Glutamatergic neuron (in vitro differentiated cells): Measurements from ENCODE around the gene MBP. TPM values are rescaled to one million over a fixed set of nuclear protein-coding genes. Genes with fewer than 3 reads are reported as not detected.

ENCODE experiments used
- DNase-seq: peaks from one replicate; pipeline ENCODE4 v3.0.0; 2022
- H3K27ac Mint-ChIP-seq: one replicate; pipeline ENCODE4 v1.8.0; 2020; ENCODE audit warnings: mild to moderate bottlenecking, mixed read lengths, inconsistent platforms; ENCODE audit not compliant: unreplicated experiment
- H3K27me3 Mint-ChIP-seq: one replicate; pipeline ENCODE4 v1.8.0; 2020; ENCODE audit warnings: mild to moderate bottlenecking, moderate library complexity, mixed read lengths, inconsistent platforms; ENCODE audit not compliant: unreplicated experiment
- H3K36me3 Mint-ChIP-seq: one replicate; pipeline ENCODE4 v1.8.0; 2020; ENCODE audit warnings: mild to moderate bottlenecking, mixed read lengths, inconsistent platforms; ENCODE audit not compliant: unreplicated experiment
- H3K4me1 Mint-ChIP-seq: one replicate; pipeline ENCODE4 v1.8.0; 2020; ENCODE audit warnings: mild to moderate bottlenecking, low read depth, mixed read lengths, inconsistent platforms; ENCODE audit not compliant: unreplicated experiment
- H3K4me3 Mint-ChIP-seq: one replicate; pipeline ENCODE4 v1.8.0; 2020; ENCODE audit warnings: mild to moderate bottlenecking, mixed read lengths, inconsistent platforms; ENCODE audit not compliant: unreplicated experiment
- H3K9me3 Mint-ChIP-seq: one replicate; pipeline ENCODE4 v1.8.0; 2020; ENCODE audit warnings: mild to moderate bottlenecking, moderate library complexity, mixed read lengths, inconsistent platforms; ENCODE audit not compliant: unreplicated experiment
- total RNA-seq: library from RNA; stranded (reverse); fragmentation: NEBNext Ultra II Directional; extraction: Animal tissue kit (Norgen Biotek cat#: 25700); gene quantifications from one replicate; pipeline ENCODE4 v1.2.1, GENCODE V29; 2021; ENCODE audit not compliant: unreplicated experiment
- TF ChIP-seq, protein P1 (sequence below): fragments of 200-600 bp; sonication (generic); IDR thresholded peaks from one replicate; pipeline ENCODE4 v1.5.0; 2021; ENCODE audit not compliant: partially characterized antibody, unreplicated experiment

The MBP gene
- total RNA-seq, 1 donor from 2014 or later: 82.6 TPM

GRCh38 chr18:77033575-77033974 lies 99.0 kb downstream of the MBP start:
- Mint-ChIP-seq H3K27ac (peak overlapping the region; percentile 1), H3K4me1 (peaks cover 30% of the 10 kb centered on the region), H3K36me3 (no peaks in the 10 kb centered on the region), H3K4me3 (no peak overlapping the region), H3K9me3 (peaks cover 12% of the 10 kb centered on the region), H3K27me3 (peaks cover 8% of the 10 kb centered on the region)
- DNase-seq: no peak
- TF ChIP-seq, protein P1, sequence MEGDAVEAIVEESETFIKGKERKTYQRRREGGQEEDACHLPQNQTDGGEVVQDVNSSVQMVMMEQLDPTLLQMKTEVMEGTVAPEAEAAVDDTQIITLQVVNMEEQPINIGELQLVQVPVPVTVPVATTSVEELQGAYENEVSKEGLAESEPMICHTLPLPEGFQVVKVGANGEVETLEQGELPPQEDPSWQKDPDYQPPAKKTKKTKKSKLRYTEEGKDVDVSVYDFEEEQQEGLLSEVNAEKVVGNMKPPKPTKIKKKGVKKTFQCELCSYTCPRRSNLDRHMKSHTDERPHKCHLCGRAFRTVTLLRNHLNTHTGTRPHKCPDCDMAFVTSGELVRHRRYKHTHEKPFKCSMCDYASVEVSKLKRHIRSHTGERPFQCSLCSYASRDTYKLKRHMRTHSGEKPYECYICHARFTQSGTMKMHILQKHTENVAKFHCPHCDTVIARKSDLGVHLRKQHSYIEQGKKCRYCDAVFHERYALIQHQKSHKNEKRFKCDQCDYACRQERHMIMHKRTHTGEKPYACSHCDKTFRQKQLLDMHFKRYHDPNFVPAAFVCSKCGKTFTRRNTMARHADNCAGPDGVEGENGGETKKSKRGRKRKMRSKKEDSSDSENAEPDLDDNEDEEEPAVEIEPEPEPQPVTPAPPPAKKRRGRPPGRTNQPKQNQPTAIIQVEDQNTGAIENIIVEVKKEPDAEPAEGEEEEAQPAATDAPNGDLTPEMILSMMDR: no peak

- DNase-seq: no peak
- TF ChIP-seq, protein P1: no peak
- no peak overlapping the region for H3K4me3 Mint-ChIP-seq
- H3K9me3 Mint-ChIP-seq: peaks cover 13% of the 10 kb centered on the region
- peaks cover 23% of the 10 kb centered on the region for H3K4me1 Mint-ChIP-seq
- peak overlapping the region; percentile 17 for H3K27ac Mint-ChIP-seq
- peaks cover 8% of the 10 kb centered on the region for H3K27me3 Mint-ChIP-seq
- H3K36me3 Mint-ChIP-seq: no peaks in the 10 kb centered on the region
These were observed 100.3 kb downstream of the MBP start for GRCh38 chr18:77032181-77032701.

DNA sequence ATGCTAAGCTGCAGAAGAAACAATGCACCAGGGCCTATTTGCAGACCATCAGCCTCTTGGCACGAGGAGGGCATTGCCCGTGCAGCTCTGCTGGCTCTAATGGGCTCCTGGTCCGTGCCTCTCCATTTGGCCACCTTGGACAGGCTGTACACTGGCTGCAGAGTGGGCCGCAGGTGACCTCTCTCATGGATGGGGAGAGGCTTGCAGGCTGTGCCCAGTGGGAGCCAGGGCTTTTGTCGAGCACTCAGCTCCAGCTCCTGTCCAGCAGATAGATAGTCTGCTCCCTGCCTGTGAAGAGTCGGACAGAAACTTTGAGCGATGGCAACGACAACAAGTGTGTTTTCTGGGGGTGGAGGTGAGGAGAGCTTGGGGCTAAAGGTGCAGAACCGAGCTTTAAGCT lies 100.9 kb downstream of the MBP start:
- peaks cover 8% of the 10 kb centered on the region for H3K27me3 Mint-ChIP-seq
- peak overlapping the region; percentile 17 for H3K27ac Mint-ChIP-seq
- no peak for DNase-seq
- no peak overlapping the region for H3K4me3 Mint-ChIP-seq
- H3K4me1 Mint-ChIP-seq: peaks cover 29% of the 10 kb centered on the region
- H3K36me3 Mint-ChIP-seq: no peaks in the 10 kb centered on the region
- TF ChIP-seq, protein P1: no peak
- H3K9me3 Mint-ChIP-seq: peaks cover 17% of the 10 kb centered on the region

DNA sequence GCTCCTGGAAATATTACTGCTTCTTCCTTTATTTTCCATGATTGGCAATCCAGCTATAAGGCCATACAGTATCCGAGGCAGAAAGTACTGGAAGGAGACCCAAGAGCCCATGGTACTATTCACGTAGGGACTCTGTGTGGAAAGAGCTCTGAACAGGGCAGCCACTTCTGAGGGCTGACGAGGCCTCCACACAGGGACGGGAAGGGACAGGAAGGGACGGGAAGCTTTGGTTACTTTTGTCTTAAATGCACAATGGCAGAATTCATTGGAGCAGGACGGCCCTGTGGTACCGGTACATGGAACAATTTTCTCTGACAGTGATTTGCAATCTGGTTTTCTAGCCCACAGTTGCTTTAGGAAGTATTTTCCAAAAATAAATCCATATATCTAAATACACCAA lies 102.4 kb downstream of the MBP start:
- DNase-seq: no peak
- H3K27me3 Mint-ChIP-seq: peaks cover 13% of the 10 kb centered on the region
- peaks cover 33% of the 10 kb centered on the region for H3K4me1 Mint-ChIP-seq
- H3K4me3 Mint-ChIP-seq: no peak overlapping the region
- no peaks in the 10 kb centered on the region for H3K36me3 Mint-ChIP-seq
- peak overlapping the region; percentile 48 for H3K27ac Mint-ChIP-seq
- TF ChIP-seq, protein P1: no peak
- H3K9me3 Mint-ChIP-seq: peaks cover 25% of the 10 kb centered on the region

DNA sequence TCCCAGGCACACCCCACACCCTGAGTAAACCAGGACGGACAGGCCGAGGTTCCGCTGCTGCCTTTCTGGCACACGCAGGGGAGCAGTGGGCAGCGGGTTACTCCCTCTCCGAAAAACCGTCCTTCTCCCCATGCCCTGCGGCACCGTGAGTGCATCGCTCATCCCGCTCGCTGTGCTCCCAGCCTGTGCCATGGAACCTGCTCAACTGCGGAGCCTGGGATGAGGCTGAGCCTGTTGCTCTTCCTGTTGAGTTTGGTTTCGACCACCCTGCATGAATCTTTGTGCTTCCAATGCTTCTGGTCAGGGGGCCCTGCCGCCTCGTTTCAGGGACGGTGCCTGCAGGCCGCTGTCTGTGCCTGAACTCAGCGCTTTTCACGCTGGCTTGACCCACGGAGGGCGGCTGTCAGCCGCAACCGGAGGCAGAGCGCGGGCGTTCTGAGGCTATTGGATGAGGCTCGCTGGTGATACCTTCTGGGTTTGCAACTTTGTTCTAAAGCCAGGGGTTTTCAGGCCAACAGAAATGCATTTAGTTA lies 106.7 kb downstream of the MBP start:
- TF ChIP-seq, protein P1: no peak
- no peak for DNase-seq
- Mint-ChIP-seq H3K4me1 (peaks cover 52% of the 10 kb centered on the region), H3K36me3 (no peaks in the 10 kb centered on the region), H3K27ac (peak overlapping the region; percentile 86), H3K27me3 (peaks cover 28% of the 10 kb centered on the region), H3K4me3 (peak overlapping the region; percentile 27), H3K9me3 (peaks cover 50% of the 10 kb centered on the region)
